Upper lobe of left lung (tissue), 4 donors: Measurements from ENCODE around the gene KRTAP5-6.

Experiments used
- POLR2A ChIP-seq, 4 donors: fragments of 450-650 bp; IDR thresholded peaks; one replicate each; pipeline ENCODE4 v1.5.1; 2016 to 2017; ENCODE audit warnings: antibody characterized with exemption in 4 of 4, mild to moderate bottlenecking in 2 of 4
- POLR2AphosphoS5 ChIP-seq, 2 donors: sonication (generic); formaldehyde crosslinking; IDR thresholded peaks; one replicate each; pipeline ENCODE4 v1.5.1; 2017; ENCODE audit warnings: antibody characterized with exemption in 2 of 2
- TF ChIP-seq, protein P1 (sequence below), 6 experiments: fragments of 450-650 bp in 4 of 6; fragments of 200-600 bp in 2 of 6; sonication (generic) in 2 of 6; IDR thresholded peaks; one replicate each; pipeline ENCODE4 v1.5.1; 2016 to 2019; ENCODE audit warnings: antibody characterized with exemption in 6 of 6

DNA sequence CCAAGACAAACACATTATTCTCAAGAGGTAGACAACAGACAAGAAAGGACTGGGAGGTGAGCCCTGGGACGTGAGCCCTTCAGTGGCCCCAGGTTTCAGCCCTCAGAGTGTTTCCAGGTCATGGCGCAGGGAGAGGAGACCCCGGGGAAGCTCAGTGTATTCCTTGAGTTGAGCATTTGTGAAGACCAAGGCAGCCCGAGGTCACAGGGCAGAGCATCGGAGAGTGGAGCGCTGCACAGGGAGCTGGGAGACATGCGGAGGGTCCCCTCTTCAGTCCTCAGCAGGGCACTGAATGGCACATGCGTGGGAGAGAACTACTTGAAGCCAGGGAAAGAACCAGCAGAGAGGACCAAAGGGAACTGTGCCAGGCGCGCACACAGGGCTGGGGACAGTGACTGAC, 11.7 kb downstream of the KRTAP5-6 start:
- TF ChIP-seq, protein P1, sequence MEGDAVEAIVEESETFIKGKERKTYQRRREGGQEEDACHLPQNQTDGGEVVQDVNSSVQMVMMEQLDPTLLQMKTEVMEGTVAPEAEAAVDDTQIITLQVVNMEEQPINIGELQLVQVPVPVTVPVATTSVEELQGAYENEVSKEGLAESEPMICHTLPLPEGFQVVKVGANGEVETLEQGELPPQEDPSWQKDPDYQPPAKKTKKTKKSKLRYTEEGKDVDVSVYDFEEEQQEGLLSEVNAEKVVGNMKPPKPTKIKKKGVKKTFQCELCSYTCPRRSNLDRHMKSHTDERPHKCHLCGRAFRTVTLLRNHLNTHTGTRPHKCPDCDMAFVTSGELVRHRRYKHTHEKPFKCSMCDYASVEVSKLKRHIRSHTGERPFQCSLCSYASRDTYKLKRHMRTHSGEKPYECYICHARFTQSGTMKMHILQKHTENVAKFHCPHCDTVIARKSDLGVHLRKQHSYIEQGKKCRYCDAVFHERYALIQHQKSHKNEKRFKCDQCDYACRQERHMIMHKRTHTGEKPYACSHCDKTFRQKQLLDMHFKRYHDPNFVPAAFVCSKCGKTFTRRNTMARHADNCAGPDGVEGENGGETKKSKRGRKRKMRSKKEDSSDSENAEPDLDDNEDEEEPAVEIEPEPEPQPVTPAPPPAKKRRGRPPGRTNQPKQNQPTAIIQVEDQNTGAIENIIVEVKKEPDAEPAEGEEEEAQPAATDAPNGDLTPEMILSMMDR (IDR thresholded peaks at IDR 0.05), result no peak
- TF ChIP-seq POLR2A (IDR thresholded peaks at IDR 0.05), result no peak
- no peak for TF ChIP-seq POLR2AphosphoS5 (IDR thresholded peaks at IDR 0.05)
